Adrenal gland (tissue), 5 donors: ENCODE data around the gene XKR7.

Source experiments
- POLR2A ChIP-seq, 2 donors: fragments of 450-650 bp; IDR thresholded peaks; one replicate each; pipeline ENCODE4 v1.6.1; 2017; ENCODE audit warnings: antibody characterized with exemption in 2 of 2, mild to moderate bottlenecking in 2 of 2, moderate library complexity in 1 of 2
- TF ChIP-seq, protein P1 (sequence below), 6 experiments: fragments of 450-650 bp in 4 of 6; fragments of 200-600 bp in 2 of 6; sonication (generic) in 1 of 6; IDR thresholded peaks; 1 replicate in 5 of 6; 2 replicates in 1 of 6; pipeline versions ENCODE4 v1.5.1 to v1.8.0; 2016 to 2021; ENCODE audit warnings: antibody characterized with exemption in 6 of 6, mild to moderate bottlenecking in 2 of 6, moderate library complexity in 1 of 6
- donor health status: DM: no; HTN: no; CAD: no.

DNA sequence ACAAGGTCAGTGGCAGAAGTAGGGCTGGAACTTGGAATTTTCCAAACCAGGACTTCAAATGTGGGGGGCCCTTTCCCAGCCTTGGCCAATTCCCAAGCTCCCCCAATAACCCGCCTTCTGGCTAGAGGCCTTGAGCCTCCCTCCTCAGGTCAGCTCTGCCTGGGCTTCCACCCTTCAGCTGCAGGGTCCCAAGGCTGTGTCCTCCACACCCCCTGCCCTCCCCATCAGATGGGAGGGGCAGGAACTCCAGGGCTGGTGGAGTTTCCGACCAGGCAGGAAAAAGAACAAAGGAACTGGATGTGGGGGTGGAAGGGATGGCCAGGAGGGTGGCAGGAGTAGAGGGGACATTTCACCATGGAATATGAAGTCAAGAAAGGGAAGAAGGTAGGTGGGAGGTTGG, 42.1 kb downstream of the XKR7 start, which contains the start of gene CCM2L:
- no peak for TF ChIP-seq POLR2A (IDR thresholded peaks at IDR 0.05)
- TF ChIP-seq, protein P1, sequence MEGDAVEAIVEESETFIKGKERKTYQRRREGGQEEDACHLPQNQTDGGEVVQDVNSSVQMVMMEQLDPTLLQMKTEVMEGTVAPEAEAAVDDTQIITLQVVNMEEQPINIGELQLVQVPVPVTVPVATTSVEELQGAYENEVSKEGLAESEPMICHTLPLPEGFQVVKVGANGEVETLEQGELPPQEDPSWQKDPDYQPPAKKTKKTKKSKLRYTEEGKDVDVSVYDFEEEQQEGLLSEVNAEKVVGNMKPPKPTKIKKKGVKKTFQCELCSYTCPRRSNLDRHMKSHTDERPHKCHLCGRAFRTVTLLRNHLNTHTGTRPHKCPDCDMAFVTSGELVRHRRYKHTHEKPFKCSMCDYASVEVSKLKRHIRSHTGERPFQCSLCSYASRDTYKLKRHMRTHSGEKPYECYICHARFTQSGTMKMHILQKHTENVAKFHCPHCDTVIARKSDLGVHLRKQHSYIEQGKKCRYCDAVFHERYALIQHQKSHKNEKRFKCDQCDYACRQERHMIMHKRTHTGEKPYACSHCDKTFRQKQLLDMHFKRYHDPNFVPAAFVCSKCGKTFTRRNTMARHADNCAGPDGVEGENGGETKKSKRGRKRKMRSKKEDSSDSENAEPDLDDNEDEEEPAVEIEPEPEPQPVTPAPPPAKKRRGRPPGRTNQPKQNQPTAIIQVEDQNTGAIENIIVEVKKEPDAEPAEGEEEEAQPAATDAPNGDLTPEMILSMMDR (IDR thresholded peaks at IDR 0.05) = no peak
